OCI-LY7 (cell line): ENCODE results near the gene CCDC57. TPM values are rescaled to one million over a fixed set of nuclear protein-coding genes. Genes with fewer than 3 reads are reported as not detected.

Experiments used
- BruUV-seq: library from RNA; stranded (reverse); fragments of 400-500 nt; replicated peaks from 2 replicates; lab custom pipeline; 2021; lab: Mats Ljungman, UMichigan
- CTCF ChIA-PET: fragments of 300-600 bp; sonication (Branson Sonifier 250); formaldehyde crosslinking; loops from one replicate; lab custom pipeline; 2022; ENCODE audit warnings: antibody characterized with exemption; ENCODE audit not compliant: unreplicated experiment; lab: Charles Lee
- POLR2A ChIA-PET: fragments of 300-600 bp; sonication (Branson Sonifier 250); formaldehyde crosslinking; loops from one replicate; lab custom pipeline; 2022; ENCODE audit warnings: antibody characterized with exemption; lab: Charles Lee
- DNase-seq: peaks from one replicate; pipeline ENCODE4 v3.0.0-alpha.2; 2015; ENCODE audit warnings: low spot score
- H2AFZ ChIP-seq: fragments of 200-600 bp; sonication (generic), shearing (Covaris generic); 2 replicates; pipeline ENCODE4 v1.6.1; 2014; ENCODE audit warnings: mild to moderate bottlenecking, antibody characterized with exemption, low read length, moderate library complexity
- H3K27ac ChIP-seq: fragments of 200-600 bp; sonication (generic); 2 replicates; pipeline ENCODE4 v1.5.1; 2014; ENCODE audit warnings: mixed run types, low read depth, mild to moderate bottlenecking, moderate library complexity, low read length, inconsistent platforms; ENCODE audit not compliant: poor library complexity, severe bottlenecking
- H3K36me3 ChIP-seq: fragments of 200-600 bp; sonication (generic); 2 replicates; pipeline ENCODE4 v1.6.1; 2014; ENCODE audit warnings: mild to moderate bottlenecking, antibody characterized with exemption, low read length, moderate library complexity, mixed read lengths; ENCODE audit not compliant: insufficient read depth
- H3K4me1 ChIP-seq: fragments of 200-600 bp; sonication (generic); 2 replicates; pipeline ENCODE4 v1.5.1; 2014; ENCODE audit warnings: mild to moderate bottlenecking, low read length; ENCODE audit not compliant: insufficient read depth, poor library complexity, severe bottlenecking
- H3K4me2 ChIP-seq: fragments of 200-600 bp; sonication (generic); 2 replicates; pipeline ENCODE4 v1.6.1; 2014; ENCODE audit warnings: mild to moderate bottlenecking, low read length
- H3K4me3 ChIP-seq: fragments of 200-600 bp; sonication (generic); 2 replicates; pipeline ENCODE4 v1.5.1; 2014; ENCODE audit warnings: mild to moderate bottlenecking, low read depth, low read length; ENCODE audit not compliant: poor library complexity, severe bottlenecking
- H3K79me2 ChIP-seq: fragments of 200-600 bp; sonication (generic); 2 replicates; pipeline ENCODE4 v1.6.1; 2016; ENCODE audit warnings: low read depth, mild to moderate bottlenecking, low read length, moderate library complexity, mixed read lengths; ENCODE audit not compliant: insufficient read depth
- H3K9me2 ChIP-seq: fragments of 200-600 bp; sonication (generic); 2 replicates; pipeline ENCODE4 v1.6.1; 2016; ENCODE audit warnings: mild to moderate bottlenecking, low read length, mixed read lengths; ENCODE audit not compliant: insufficient read depth
- H3K9me3 ChIP-seq: fragments of 200-600 bp; sonication (generic); 2 replicates; pipeline ENCODE4 v1.6.1; 2014; ENCODE audit warnings: mild to moderate bottlenecking, mixed run types, low read length, mixed read lengths
- H4K20me1 ChIP-seq: fragments of 200-600 bp; sonication (generic); 2 replicates; pipeline ENCODE4 v1.6.1; 2014; ENCODE audit warnings: mild to moderate bottlenecking, antibody characterized with exemption, low read length, moderate library complexity, mixed read lengths; ENCODE audit not compliant: insufficient read depth
- EZH2phosphoT487 ChIP-seq: fragments of 200-600 bp; sonication (generic); IDR thresholded peaks from 2 replicates; pipeline ENCODE4 v1.6.1; 2018; ENCODE audit warnings: low read depth, borderline replicate concordance, mild to moderate bottlenecking, mixed run types, antibody characterized with exemption, low read length, moderate library complexity, mixed read lengths
- intact Hi-C: fragments of 100-400 bp; cut with micrococcal nuclease; formaldehyde crosslinking; loops from one replicate; pipeline ENCODE4 v1.10.0; 2022; ENCODE audit not compliant: unreplicated experiment
- total RNA-seq, 2 experiments: library from RNA; depleted of rRNA in 1 of 2; stranded (reverse); fragments of >200 nt in 1 of 2; shearing (Covaris generic) in 1 of 2; gene quantifications; 2 replicates each; pipeline ENCODE4 v1.2.3, GENCODE V29; 2014 to 2022
- TF ChIP-seq, protein P1 (sequence below): fragments of 200-600 bp; sonication (generic); conservative IDR thresholded peaks from 2 replicates; pipeline ENCODE4 v1.5.1; 2014; ENCODE audit warnings: mild to moderate bottlenecking, antibody characterized with exemption, low read length, moderate library complexity, mixed read lengths

CCDC57 gene
- total RNA-seq, 2 experiments from 2014 or later = 34.5 to 58.7 TPM

DNA sequence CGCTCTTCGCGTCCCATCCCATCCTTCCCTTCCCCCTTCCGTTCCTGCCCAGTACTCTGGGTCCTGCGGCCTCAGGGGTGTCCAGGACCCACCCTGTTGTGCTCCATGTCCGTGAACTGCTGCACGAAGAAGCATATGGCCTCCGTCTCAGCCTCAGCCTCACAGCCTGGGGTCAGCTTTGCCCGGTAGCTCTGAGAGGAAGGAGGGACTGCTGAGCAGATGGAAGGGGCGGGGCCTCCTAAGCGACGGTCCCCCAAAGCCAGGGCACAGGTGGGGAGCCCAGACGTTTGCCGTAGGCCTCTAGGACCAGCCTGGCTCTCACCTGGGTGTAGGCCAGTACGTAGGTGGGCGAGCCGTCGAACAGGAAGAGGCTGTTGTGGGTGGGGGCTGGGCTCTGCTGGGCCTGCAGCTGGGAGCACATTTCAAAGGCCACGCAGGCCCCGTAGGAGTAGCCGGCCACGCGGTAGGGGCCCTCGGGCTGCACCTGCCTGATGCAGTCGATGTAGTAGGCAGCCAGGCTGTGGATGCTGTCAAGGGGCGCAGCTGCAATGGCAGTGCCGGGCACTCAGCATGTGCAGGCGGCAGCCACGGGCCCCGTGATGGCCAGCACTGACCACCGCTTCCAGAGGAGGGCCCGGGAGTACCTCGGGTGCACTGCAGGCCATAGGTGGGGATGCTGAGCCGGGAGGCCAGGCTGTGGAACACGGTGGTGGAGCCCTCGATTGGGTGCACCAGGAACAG, 132.4 kb downstream of the CCDC57 start:
- Histone ChIP-seq H3K9me2 (no peaks in the 10 kb centered on the region), H4K20me1 (no peaks in the 10 kb centered on the region), H3K9me3 (no peaks in the 10 kb centered on the region), H3K36me3 (peaks cover 86% of the 10 kb centered on the region), H3K27ac (no peak overlapping the region), H2AFZ (no peak overlapping the region), H3K79me2 (no peaks in the 10 kb centered on the region), H3K4me2 (no peak overlapping the region), H3K4me1 (peaks cover 13% of the 10 kb centered on the region), H3K4me3 (no peak overlapping the region)
- no TSS peak for BruUV-seq
- ChIA-PET CTCF (no interaction called here), POLR2A (no interaction called here)
- TF ChIP-seq, protein P1, sequence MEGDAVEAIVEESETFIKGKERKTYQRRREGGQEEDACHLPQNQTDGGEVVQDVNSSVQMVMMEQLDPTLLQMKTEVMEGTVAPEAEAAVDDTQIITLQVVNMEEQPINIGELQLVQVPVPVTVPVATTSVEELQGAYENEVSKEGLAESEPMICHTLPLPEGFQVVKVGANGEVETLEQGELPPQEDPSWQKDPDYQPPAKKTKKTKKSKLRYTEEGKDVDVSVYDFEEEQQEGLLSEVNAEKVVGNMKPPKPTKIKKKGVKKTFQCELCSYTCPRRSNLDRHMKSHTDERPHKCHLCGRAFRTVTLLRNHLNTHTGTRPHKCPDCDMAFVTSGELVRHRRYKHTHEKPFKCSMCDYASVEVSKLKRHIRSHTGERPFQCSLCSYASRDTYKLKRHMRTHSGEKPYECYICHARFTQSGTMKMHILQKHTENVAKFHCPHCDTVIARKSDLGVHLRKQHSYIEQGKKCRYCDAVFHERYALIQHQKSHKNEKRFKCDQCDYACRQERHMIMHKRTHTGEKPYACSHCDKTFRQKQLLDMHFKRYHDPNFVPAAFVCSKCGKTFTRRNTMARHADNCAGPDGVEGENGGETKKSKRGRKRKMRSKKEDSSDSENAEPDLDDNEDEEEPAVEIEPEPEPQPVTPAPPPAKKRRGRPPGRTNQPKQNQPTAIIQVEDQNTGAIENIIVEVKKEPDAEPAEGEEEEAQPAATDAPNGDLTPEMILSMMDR = no peak
- TF ChIP-seq EZH2phosphoT487 = no peak
- intact Hi-C loops = no loop called here
- DNase-seq = no peak

DNA sequence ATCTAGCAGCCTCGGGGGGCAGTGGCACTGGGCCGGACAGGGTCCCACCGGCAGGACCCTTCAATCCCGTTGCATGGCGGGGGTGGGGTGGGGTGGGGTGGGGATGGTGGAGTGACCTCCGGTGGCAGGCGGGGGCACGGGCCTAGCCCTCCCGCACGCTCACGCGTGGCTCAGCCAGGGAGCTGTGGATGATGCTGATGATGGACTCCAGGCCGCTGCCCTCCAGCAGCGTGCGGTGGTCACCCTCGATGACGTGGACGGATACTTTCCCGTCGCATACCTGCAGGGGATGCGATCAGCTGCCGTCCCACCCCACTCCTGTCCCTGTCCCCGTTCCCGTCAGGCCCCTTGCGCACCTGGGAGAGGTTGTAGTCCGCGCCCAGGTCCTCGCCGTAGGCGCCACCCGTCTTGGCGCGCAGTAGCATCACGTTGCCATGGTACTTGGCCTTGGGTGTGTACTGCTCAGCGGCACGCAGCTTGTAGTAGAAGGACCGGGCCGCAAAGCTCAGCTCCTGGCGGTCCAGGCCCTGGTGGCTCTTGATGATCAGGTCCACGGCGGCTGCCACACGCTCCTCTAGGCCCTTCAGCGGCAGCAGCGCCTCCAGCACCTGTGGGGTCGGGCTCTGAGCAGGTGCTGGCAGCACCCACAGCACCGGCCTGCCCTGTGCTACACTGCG, 133.5 kb downstream of the CCDC57 start:
- Histone ChIP-seq H3K27ac (no peak overlapping the region), H3K9me3 (no peaks in the 10 kb centered on the region), H3K9me2 (no peaks in the 10 kb centered on the region), H4K20me1 (no peaks in the 10 kb centered on the region), H3K36me3 (peaks cover 76% of the 10 kb centered on the region), H3K79me2 (no peaks in the 10 kb centered on the region), H2AFZ (no peak overlapping the region), H3K4me3 (no peak overlapping the region), H3K4me2 (no peak overlapping the region), H3K4me1 (peaks cover 24% of the 10 kb centered on the region)
- TF ChIP-seq, protein P1 = no peak
- intact Hi-C loops = no loop called here
- ChIA-PET CTCF (no interaction called here), POLR2A (no interaction called here)
- DNase-seq = no peak
- no TSS peak for BruUV-seq

DNA sequence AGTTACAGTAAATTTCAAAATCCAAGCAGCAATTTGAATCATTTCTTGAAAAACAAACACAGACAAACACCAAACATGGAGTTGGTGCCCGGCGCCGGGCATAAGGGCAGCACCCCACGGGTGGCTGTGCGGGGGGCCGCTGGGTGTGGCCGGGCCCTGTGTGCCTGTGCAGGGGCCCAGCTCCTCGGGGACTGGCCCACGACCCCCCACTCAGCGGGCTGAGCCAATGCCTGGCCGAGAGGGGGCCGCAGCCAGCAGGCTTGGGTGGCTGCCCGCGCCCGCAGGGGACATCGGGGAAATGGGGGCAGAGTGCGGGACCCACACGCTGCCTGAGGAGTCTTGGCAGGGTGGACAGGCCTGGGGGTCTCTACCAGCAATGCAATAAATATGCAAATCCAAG, 134.2 kb downstream of the CCDC57 start:
- CTCF ChIA-PET = no interaction called here

More for the DNA sequence above, 134.2 kb downstream of the CCDC57 start:
- no peak overlapping the region for H3K4me3 ChIP-seq
- H3K4me1 ChIP-seq = peaks cover 25% of the 10 kb centered on the region
- intact Hi-C loops = no loop called here
- TF ChIP-seq EZH2phosphoT487 = no peak
- TF ChIP-seq, protein P1 = no peak
- H3K9me3 ChIP-seq = no peaks in the 10 kb centered on the region
- POLR2A ChIA-PET = no interaction called here
- no peaks in the 10 kb centered on the region for H3K9me2 ChIP-seq
- no peaks in the 10 kb centered on the region for H3K79me2 ChIP-seq
- no peak for DNase-seq
- H3K36me3 ChIP-seq = peaks cover 68% of the 10 kb centered on the region
- BruUV-seq = TSS peak; percentile 69
- no peak overlapping the region for H2AFZ ChIP-seq
- no peaks in the 10 kb centered on the region for H4K20me1 ChIP-seq
- H3K27ac ChIP-seq = no peak overlapping the region
- H3K4me2 ChIP-seq = no peak overlapping the region
